ENCODE results near the gene C3orf49. TPM values are rescaled to one million over a fixed set of nuclear protein-coding genes. Genes with fewer than 3 reads are reported as not detected.

The C3orf49 gene
- total RNA-seq, 1 experiment from 2014 or later: not detected

GRCh38 chr3:63874769-63875168, 55.7 kb downstream of the C3orf49 start:
- peaks cover 21% of the 10 kb centered on the region for H3K4me1 Mint-ChIP-seq (ENCODE audit: low read depth, unreplicated experiment)
- BruUV-seq (replicated peaks): no TSS peak
- no peak for TF ChIP-seq CTCF (IDR thresholded peaks at IDR 0.05; ENCODE audit: unreplicated experiment)
- no peaks in the 10 kb centered on the region for H3K36me3 Mint-ChIP-seq (ENCODE audit: insufficient read depth, unreplicated experiment)
- no peak overlapping the region for H3K27ac Mint-ChIP-seq (ENCODE audit: unreplicated experiment)
- H3K27me3 Mint-ChIP-seq (ENCODE audit: unreplicated experiment): no peaks in the 10 kb centered on the region
- intact Hi-C loops (cut with micrococcal nuclease; ENCODE audit: unreplicated experiment): no loop called here
- H3K4me3 Mint-ChIP-seq (ENCODE audit: low read depth, unreplicated experiment): no peak overlapping the region
- CTCF ChIA-PET: no interaction called here
- no peaks in the 10 kb centered on the region for H3K9me3 Mint-ChIP-seq (ENCODE audit: low read depth, unreplicated experiment)
- no peak for DNase-seq

GRCh38 chr3:63875510-63875909, 56.4 kb downstream of the C3orf49 start:
- no peak for DNase-seq
- Mint-ChIP-seq H3K4me1 (ENCODE audit: low read depth, unreplicated experiment) (peaks cover 19% of the 10 kb centered on the region), H3K9me3 (ENCODE audit: low read depth, unreplicated experiment) (no peaks in the 10 kb centered on the region), H3K27ac (ENCODE audit: unreplicated experiment) (no peak overlapping the region), H3K36me3 (ENCODE audit: insufficient read depth, unreplicated experiment) (no peaks in the 10 kb centered on the region), H3K4me3 (ENCODE audit: low read depth, unreplicated experiment) (no peak overlapping the region), H3K27me3 (ENCODE audit: unreplicated experiment) (no peaks in the 10 kb centered on the region)
- no TSS peak for BruUV-seq (replicated peaks)
- intact Hi-C loops (cut with micrococcal nuclease; ENCODE audit: unreplicated experiment): no loop called here
- CTCF ChIA-PET: no interaction called here
- no peak for TF ChIP-seq CTCF (IDR thresholded peaks at IDR 0.05; ENCODE audit: unreplicated experiment)

- no peaks in the 10 kb centered on the region for H3K9me3 Mint-ChIP-seq (ENCODE audit: low read depth, unreplicated experiment)
- CTCF ChIA-PET: no interaction called here
- H3K4me1 Mint-ChIP-seq (ENCODE audit: low read depth, unreplicated experiment): peaks cover 11% of the 10 kb centered on the region
- BruUV-seq (replicated peaks): no TSS peak
- TF ChIP-seq CTCF (IDR thresholded peaks at IDR 0.05; ENCODE audit: unreplicated experiment): no peak
- no peak overlapping the region for H3K4me3 Mint-ChIP-seq (ENCODE audit: low read depth, unreplicated experiment)
- DNase-seq: no peak
- H3K27me3 Mint-ChIP-seq (ENCODE audit: unreplicated experiment): no peaks in the 10 kb centered on the region
- H3K36me3 Mint-ChIP-seq (ENCODE audit: insufficient read depth, unreplicated experiment): no peaks in the 10 kb centered on the region
- intact Hi-C loops (cut with micrococcal nuclease; ENCODE audit: unreplicated experiment): no loop called here
- H3K27ac Mint-ChIP-seq (ENCODE audit: unreplicated experiment): no peak overlapping the region
Measured at GRCh38 chr3:63876260-63876659, 57.2 kb downstream of the C3orf49 start.

- CTCF ChIA-PET: no interaction called here
- no peak for TF ChIP-seq CTCF (IDR thresholded peaks at IDR 0.05; ENCODE audit: unreplicated experiment)
Measured at GRCh38 chr3:63877737-63878393, 58.8 kb downstream of the C3orf49 start.

More at GRCh38 chr3:63877737-63878393, 58.8 kb downstream of the C3orf49 start:
- H3K4me1 Mint-ChIP-seq (ENCODE audit: low read depth, unreplicated experiment): peaks cover 10% of the 10 kb centered on the region
- H3K27me3 Mint-ChIP-seq (ENCODE audit: unreplicated experiment): no peaks in the 10 kb centered on the region
- no peak for DNase-seq
- intact Hi-C loops (cut with micrococcal nuclease; ENCODE audit: unreplicated experiment): no loop called here
- H3K4me3 Mint-ChIP-seq (ENCODE audit: low read depth, unreplicated experiment): no peak overlapping the region
- H3K27ac Mint-ChIP-seq (ENCODE audit: unreplicated experiment): no peak overlapping the region
- BruUV-seq (replicated peaks): no TSS peak
- H3K36me3 Mint-ChIP-seq (ENCODE audit: insufficient read depth, unreplicated experiment): no peaks in the 10 kb centered on the region
- H3K9me3 Mint-ChIP-seq (ENCODE audit: low read depth, unreplicated experiment): no peaks in the 10 kb centered on the region

Data from Calu3 (cell line).